Ecto neural progenitor cell (in vitro differentiated cells): ENCODE results near the gene KIFBP.
"Not testable (repeated sequence)": the region's sequence is repeated elsewhere in the genome, so short reads cannot be mapped to it uniquely, and the experiment has no call there.

Experiments
- DNase-seq: peaks from one replicate; pipeline ENCODE4 v3.0.0-alpha.2; 2018; ENCODE audit warnings: low spot score

Gene KIFBP

GRCh38 chr10:69005704-69006485, 17.3 kb downstream of the KIFBP start:
- no peak for DNase-seq

GRCh38 chr10:69007260-69007659, 18.7 kb downstream of the KIFBP start:
- DNase-seq, result no peak

- DNase-seq, result no peak
Observed at GRCh38 chr10:69009360-69009759, 20.8 kb downstream of the KIFBP start.

DNA sequence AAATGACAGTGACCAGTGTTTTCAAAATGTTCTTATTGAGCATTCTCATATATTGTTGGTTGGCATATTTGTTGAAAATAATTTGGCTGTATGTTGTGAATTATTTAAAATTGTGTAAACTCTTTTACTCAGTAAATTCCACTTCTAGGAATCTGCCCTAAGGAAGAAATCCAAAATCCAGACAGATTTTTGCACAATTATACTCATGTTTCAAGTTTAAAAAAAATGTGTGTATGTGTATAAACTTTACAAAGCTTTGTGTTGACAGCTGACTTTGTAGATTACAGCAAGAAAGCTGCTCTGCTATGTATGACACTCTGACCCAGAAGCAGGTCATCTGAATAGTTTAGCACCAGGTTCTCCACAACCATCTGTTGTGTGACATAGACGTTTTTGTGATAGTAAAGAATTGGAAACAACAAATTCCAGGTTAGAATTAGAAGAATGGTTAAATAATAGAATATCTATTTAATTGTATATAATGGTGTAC, 21.6 kb downstream of the KIFBP start:
- no peak for DNase-seq

DNA sequence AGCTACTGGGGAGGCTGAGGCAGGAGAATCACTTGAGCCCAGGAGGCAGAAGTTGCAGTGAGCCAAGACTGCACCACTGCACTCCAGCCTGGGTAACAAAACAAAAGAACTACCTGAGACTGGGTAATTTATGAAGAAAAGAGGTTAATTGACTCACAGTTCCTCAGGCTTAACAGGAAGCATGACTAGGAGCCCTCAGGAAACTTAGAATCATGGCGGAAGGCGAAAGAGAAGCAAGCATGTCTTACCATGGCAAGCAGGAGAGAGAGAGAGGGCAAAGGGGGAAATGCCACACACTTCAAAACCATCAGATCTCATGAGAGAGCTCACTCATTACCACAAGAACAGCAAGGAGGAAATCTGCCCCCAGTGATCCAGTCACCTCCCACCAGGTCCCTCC, 24.2 kb downstream of the KIFBP start:
- DNase-seq, result not testable (repeated sequence)

DNA sequence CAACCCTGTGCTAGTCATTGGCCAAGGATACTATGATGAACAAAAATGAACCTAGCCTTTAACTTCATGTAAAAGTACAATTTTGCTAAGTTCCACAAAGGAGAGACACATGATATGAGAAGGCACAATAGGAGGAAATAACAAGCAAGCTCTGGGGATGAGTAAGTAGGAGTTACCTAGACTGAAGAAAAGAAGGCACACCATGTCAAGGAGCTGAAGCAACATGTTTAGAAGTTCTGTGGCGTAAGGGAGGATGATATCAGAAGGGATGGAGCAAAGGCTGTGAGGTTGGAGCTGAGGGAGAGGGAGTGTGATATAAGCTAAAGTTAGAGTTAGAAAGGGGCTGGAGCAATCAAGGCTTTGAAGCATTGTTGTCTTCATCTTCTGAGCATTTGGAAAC, 25.6 kb downstream of the KIFBP start:
- DNase-seq, result no peak

- no peak for DNase-seq
Observed at GRCh38 chr10:69018613-69019012, 30.0 kb downstream of the KIFBP start.

DNA sequence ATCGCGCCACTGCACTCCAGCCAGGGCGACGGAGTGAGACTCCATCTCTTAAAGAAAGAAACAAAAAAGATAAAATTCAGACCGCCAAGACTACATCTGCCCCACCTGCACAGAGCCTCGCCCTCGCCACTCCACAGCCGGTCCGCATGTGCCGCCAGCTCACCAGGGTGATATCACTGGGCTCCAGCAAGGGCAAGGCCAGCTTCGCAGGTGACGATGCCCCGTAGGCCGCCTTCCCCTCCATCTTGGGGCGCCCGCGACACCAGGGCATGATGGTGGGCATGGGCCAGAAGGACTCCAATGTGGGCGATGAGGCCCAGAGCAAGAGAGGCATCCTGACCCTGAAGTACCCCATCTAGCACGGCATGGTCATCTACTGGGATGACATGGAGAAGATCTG, 34.0 kb downstream of the KIFBP start:
- no peak for DNase-seq

- DNase-seq, result no peak
Observed at GRCh38 chr10:69025370-69025896, 36.8 kb downstream of the KIFBP start.

DNA sequence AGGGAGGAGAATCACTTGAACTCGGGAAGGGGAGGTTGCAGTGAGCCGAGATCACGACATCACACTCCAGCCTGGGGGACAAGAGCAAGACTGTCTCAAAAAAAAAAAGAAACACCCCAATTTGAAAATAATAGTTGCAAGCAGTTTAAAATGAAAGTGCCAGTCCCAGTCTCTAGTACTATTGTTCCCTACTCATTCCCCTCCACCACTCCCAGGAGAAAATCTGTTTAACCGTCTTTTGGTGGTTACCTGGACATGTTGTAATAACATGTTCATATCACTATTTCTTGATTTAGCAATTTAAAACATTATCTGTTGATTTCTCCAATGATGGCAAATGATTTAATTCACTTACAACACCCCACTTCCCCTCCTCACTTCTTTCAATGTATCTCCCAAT, 44.7 kb downstream of the KIFBP start:
- no peak for DNase-seq

GRCh38 chr10:69037489-69037888, 48.9 kb downstream of the KIFBP start:
- no peak for DNase-seq

GRCh38 chr10:69040904-69041303, 52.3 kb downstream of the KIFBP start:
- not testable (repeated sequence) for DNase-seq

DNA sequence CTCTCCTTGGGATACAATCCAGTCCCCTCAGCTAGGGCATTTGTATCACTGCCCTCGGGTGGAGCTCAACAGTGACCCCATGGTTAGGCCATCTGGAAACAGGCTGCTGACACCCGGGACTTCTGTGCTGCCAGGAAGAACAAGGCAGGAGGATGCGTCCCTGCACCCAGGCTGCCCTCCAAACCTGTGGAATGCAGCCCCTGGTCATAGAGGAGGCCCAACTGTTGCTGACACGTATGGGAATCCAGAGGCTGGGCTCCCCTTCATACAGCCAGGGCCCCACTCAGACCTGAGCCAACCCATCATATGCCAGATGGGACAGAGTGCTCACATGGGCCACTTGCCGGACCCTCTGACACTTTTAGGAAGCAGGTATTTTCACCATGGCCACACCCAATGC, 53.8 kb downstream of the KIFBP start:
- no peak for DNase-seq

- DNase-seq, result no peak
Observed at GRCh38 chr10:69042838-69043237, 54.2 kb downstream of the KIFBP start.

DNA sequence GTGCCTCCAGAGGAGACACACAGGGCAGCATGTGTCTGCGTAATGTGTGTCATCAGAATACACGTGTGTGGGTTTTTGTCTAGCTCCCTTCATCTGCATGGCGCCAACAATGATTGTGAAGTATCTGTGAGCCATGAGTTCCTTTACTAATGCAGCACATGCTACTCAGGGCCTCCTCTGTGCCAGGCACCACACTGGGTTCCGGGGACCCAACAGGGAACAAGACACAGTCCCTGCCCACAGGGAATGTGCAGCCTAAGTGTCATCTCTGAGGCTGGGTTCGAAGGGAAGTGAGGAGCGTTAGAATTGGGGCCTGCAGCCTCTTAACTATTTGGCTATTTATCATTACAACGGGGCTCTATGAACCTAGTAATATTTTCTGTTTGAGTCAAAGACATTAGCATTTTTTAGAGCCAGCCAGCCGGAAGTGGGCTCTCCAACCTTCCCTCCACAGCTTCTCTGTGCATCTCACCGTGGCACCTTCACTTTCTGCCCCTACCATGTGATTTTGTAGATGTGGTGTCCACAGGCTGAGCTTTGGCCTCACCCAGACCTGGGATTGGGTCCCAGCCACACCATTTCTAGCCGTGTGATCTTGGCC, 55.4 kb downstream of the KIFBP start:
- DNase-seq, result no peak

DNA sequence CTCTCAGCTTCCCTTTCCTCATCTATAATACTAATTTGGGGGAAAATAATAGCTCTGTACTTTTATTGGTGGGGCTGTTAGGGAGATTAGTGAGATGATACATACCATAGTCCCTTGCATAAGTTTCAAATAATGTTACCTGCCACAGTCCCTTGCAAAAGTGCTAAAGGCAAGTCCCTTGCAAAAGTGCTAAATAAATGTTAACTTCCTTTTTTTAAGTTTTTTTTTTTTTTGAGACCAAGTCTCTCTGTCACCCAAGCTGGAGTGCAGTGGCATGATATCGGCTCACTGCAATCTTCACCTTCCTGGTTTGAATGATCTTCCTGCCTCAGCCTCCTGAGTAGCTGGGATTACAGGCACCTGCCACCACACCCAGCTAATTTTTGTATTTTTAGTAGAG, 55.9 kb downstream of the KIFBP start:
- no peak for DNase-seq

GRCh38 chr10:69045441-69046300, 57.1 kb downstream of the KIFBP start:
- DNase-seq, result no peak

GRCh38 chr10:69047111-69047832, 58.7 kb downstream of the KIFBP start:
- no peak for DNase-seq

- no peak for DNase-seq
Observed at GRCh38 chr10:69048103-69048502, 59.5 kb downstream of the KIFBP start.

- DNase-seq, result no peak
Observed at GRCh38 chr10:69049566-69049961, 61.0 kb downstream of the KIFBP start.

DNA sequence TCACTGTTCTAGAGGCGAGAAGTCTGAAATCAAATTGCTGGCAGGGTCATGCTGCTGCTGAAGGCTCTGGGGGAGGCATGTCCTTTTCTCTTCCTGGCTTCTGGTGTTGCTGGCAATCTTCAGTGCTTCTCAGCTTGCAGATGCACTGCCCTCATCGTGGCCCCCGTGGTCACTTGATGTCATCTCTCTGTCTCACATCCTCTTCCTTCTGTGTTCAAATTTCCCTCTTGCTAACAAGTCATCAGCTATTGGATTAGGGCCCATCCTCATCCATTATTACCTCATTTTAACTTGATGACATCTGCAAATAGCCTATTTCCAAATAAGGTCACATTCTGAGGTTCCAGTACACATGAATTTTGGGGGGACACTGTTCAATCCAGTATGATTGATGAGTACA, 62.7 kb downstream of the KIFBP start:
- no peak for DNase-seq
